Right ventricle myocardium superior (tissue), 1 donor: ENCODE data around the gene PTH2. TPM values are rescaled to one million over a fixed set of nuclear protein-coding genes. Genes with fewer than 3 reads are reported as not detected.
"Not testable (repeated sequence)": the region's sequence is repeated elsewhere in the genome, so short reads cannot be mapped to it uniquely, and the experiment has no call there.

Source experiments
- ATAC-seq: fragments of 200-7000 bp; cut with Tn5 transposase; one replicate; pipeline ENCODE4 v1.9.1; 2020; ENCODE audit warnings: mild to moderate bottlenecking; ENCODE audit not compliant: poor library complexity
- DNase-seq: peaks from one replicate; pipeline ENCODE4 v3.0.0-alpha.2; 2020
- intact Hi-C: fragments of 100-400 bp; cut with DNase I; formaldehyde crosslinking; loops from one replicate; pipeline ENCODE4 v1.11.2; 2022
- total RNA-seq: library from RNA; stranded (reverse); fragmentation: NEBNext Ultra II Directional; extraction: Animal tissue kit (Norgen Biotek cat#: 25700); gene quantifications from one replicate; pipeline ENCODE4 v1.2.1, GENCODE V29; 2021
- donor health status: DM: no; HTN: yes; CAD: no; lungs with severe emphysema.

The PTH2 gene
- total RNA-seq, 1 donor from 2014 or later: not detected

DNA sequence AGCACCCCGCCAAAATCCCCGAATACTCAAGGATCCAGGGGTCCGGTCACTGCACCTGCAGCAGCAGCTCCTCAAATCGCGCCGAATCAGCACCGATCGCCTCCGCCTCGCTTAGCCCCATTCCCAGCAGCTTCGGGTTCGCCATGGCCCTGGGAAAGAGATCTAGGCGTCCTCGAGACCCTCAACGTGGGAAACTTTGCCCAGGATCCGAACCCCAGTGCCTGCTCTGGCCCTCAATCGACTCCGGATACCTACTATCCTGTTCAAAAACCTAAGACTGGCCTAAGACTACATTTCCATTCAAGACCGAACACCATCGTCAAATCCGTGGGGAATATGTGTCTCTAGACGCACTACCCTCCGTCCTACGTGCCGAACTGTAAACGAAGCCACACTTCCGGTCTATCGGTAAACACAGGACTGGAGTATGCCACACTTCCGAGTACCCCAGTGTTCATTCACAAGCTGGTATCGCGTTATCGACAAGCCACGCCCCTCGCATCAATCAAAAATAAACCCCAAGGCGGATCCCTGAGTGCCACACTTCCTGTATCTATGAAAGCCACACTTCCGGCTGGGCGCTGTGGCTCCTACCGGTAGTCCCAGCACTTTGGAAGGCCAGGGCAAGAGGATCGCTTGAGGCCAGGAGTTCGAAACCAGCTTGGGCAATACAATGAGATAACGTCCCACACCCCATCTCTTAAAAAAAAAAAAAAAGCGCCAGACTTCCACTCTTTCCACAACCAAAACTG lies 28.4 kb upstream of the PTH2 start, which contains the start of gene PIH1D1:
Gene PIH1D1, minus strand, starts transcription at position 385 of the 752 bp plus-strand sequence. Its CDS starts 240 bp downstream, at position 145.
- peak; percentile 78 for ATAC-seq
- DNase-seq: peak; percentile 98
- intact Hi-C loops: no loop called here

DNA sequence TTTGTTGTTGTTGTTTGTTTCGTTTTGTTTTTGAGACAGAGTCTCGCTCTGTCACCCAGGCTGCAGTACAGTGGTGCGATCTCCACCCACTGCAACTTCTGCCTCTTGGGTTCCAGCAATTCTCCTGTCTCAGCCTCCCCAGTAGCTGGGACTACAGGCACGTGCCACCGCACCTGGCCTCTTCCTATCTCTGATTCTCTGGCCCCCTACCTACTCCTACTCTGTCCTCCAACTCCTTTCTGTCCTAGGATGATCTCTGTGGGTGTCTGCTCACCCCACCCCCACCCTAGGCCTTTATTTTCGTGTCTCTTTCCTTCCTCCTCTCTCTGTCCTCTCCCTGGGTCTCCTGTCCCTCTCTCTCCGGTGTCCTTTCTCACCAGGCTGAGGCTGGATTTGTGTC lies 27.2 kb upstream of the PTH2 start:
- intact Hi-C loops: no loop called here
- DNase-seq (no peak), ATAC-seq (no peak)

DNA sequence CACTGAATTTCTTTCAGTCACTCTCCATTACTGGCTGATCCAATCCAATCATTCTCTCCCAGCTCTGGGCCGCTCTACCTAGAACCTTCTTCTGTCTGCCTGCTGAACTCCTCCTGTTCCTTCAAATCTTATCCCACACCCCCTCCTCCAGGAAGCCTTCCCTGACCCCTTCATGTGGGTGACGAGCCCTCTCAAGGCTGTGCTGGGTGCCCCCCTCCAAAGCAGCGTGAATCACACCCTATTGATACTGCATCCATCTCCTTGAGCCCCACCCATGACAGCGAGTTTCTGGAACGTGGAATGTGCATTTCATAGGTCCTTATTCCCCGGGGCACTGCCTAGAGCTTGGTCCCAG lies 25.2 kb upstream of the PTH2 start:
- ATAC-seq (no peak), DNase-seq (no peak)
- intact Hi-C loops: no loop called here

- ATAC-seq (no peak), DNase-seq (peak; percentile 71)
- intact Hi-C loops: no loop called here
Observed at GRCh38 chr19:49447485-49448431, 24.5 kb upstream of the PTH2 start.

- ATAC-seq (no peak), DNase-seq (no peak)
- intact Hi-C loops: no loop called here
Observed at GRCh38 chr19:49445997-49446396, 22.8 kb upstream of the PTH2 start.

DNA sequence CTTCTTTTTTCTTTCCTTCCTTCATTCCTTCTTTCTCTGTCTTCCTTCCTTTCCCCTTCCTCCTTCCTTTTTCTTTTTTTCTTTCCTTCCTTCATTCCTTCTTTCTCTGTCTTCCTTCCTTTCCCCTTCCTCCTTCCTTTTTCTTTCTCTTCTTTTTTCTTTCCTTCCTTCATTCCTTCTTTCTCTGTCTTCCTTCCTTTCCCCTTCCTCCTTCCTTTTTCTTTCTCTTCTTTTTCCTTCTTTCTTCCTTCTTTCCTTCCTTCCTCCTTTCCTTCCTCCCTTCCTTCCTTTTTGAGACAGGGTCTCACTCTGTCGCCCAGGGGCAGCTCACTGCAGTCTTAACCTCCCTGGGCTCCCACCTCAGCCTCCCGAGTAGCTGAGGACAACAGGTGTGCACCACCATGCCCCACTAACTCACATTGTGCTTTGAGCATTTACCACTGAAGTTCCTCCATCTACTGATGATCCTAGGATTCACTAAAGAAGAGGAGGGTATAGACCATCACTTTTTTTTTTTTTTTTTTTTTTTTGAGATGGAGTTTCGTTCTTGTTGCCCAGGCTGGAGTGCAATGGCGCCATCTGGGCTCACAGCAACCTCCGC lies 21.0 kb upstream of the PTH2 start:
- ATAC-seq, DNase-seq: not testable (repeated sequence)
- intact Hi-C loops: loop anchor here (5.0 kb wide), 1 partner anchor 217 kb away; no protein-coding TSS in a partner anchor

GRCh38 chr19:49443366-49444099 lies 20.3 kb upstream of the PTH2 start:
- peak; percentile 91 for ATAC-seq
- DNase-seq: peak; percentile 97

GRCh38 chr19:49442771-49443365 lies 19.6 kb upstream of the PTH2 start:
- intact Hi-C loops: loop anchor here (2.0 to 5.0 kb wide), 2 partner anchors 50 to 216 kb away; no protein-coding TSS in a partner anchor
- DNase-seq: peak; percentile 97
- ATAC-seq: peak; percentile 82

More at GRCh38 chr19:49443366-49444099, 20.3 kb upstream of the PTH2 start:
- intact Hi-C loops: loop anchor here (2.0 to 5.0 kb wide), 2 partner anchors 51 to 216 kb away; no protein-coding TSS in a partner anchor

- peak; percentile 67 for DNase-seq
- peak; percentile 3 for ATAC-seq
- intact Hi-C loops: loop anchor here (2.0 to 5.0 kb wide), 2 partner anchors 50 to 215 kb away; no protein-coding TSS in a partner anchor
Observed at GRCh38 chr19:49442354-49442753, 19.1 kb upstream of the PTH2 start.

DNA sequence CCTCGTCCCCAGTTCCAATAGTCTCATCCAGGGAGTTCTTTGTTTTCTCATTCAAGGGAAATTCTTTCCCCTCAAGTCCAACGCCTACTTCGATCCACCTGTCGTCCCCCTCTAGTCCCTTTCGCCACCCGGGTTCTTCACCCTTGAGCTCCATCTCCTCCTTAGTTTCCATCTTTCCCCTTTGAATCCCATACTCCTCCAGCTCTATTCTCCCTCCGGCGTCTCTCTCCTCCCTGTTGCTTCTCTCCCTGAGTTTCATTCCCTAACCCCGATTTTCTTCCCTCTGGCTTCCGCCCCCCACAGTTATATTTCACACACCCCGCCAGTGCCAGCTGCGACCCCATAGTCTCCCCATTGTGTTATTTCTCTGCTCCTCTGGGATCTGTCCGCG lies 18.7 kb upstream of the PTH2 start:
- intact Hi-C loops: loop anchor here (2.0 to 5.0 kb wide), 2 partner anchors 49 to 215 kb away; no protein-coding TSS in a partner anchor
- DNase-seq: no peak
- ATAC-seq: no peak

DNA sequence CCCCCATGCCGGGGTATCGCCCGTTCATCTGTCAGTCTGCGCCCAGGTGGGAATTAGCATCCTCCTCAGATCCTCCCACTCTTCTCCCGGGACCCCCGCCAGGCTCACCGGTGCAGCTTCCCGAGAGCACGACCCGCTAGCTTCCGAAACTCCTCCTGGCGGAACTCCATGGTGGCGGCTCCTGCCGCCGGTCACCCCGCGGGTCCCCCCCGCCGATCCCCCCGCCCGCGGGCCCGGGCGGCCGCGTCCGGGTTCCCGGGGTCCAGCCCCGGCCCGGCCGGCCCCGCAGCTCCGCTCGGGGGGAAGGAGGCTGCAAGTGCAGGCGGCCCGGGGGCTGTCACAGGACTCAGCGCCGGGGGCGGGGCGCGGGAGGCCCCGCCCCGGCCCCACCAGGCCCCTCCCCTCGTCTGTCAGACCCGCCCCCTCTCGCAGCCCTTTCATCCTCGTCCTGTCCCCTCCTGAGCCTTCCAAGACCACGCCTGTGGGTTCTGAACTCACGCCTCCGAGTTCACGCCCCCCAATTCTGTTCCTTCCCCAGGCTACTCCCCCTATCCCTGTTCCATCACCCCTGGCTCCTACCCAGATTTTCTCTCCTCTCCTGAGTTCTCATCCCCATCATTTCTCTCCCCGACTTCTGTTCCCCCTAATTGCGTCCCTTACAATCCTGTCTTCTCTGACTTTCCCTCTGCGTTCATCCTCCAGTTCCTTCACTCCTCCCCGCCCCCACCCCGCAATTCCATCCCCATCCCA lies 18.1 kb upstream of the PTH2 start, which contains the start of gene SLC17A7:
Gene SLC17A7, minus strand, starts transcription at position 318 of the 750 bp plus-strand sequence. Its CDS starts 148 bp downstream, at position 170.
- intact Hi-C loops: loop anchor here (5.0 kb wide), 1 partner anchor 214 kb away; no protein-coding TSS in a partner anchor
- DNase-seq (peak; percentile 73), ATAC-seq (peak; percentile 8)

GRCh38 chr19:49440439-49441209 lies 17.4 kb upstream of the PTH2 start:
- intact Hi-C loops: loop anchor here (5.0 kb wide), 1 partner anchor 213 kb away; no protein-coding TSS in a partner anchor
- DNase-seq: no peak
- ATAC-seq: no peak

- intact Hi-C loops: loop anchor here (5.0 kb wide), 1 partner anchor 213 kb away; no protein-coding TSS in a partner anchor
- ATAC-seq (no peak), DNase-seq (no peak)
Observed at GRCh38 chr19:49439836-49440235, 16.6 kb upstream of the PTH2 start.

DNA sequence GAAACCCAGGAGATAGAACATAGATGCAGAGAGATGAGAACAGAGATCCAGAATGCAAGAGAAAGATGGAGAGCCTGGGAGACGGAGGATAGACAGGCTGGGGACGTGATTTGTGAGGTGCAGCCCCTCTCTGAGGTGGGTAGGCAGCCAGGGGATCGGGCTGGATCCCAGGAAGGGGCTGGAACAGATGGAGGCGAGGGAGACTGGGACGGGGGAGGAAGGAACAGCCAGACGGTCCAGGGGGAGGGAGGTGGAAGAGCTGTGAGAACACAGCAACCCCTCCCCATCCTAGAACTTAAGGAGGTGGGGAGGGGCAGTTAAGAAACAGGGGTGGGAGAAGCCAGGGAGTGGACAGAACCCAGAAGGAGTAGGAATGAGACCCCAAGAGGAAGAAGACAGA lies 15.0 kb upstream of the PTH2 start:
- ATAC-seq (no peak), DNase-seq (no peak)
- intact Hi-C loops: no loop called here

DNA sequence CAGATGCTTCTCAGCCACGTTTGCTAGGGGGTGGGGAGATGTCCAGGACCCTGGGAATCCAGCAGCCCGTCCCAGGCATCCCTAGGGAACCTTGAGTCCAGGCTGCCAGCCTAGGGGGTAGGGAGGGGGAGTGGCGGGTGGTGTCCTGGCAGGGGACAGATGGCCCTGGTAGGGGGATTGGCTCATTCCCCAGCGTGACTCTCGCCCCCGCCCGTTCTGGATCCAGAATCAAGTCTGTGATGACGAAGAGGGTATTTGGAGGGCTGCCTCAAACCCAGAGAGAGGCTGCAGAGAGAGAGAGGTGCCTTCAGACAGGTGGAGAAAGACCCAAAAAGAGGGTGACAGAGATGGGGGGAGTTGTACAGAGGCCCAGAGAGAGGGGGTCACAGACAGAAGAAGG lies 14.0 kb upstream of the PTH2 start:
- no peak for DNase-seq
- intact Hi-C loops: no loop called here
- no peak for ATAC-seq

DNA sequence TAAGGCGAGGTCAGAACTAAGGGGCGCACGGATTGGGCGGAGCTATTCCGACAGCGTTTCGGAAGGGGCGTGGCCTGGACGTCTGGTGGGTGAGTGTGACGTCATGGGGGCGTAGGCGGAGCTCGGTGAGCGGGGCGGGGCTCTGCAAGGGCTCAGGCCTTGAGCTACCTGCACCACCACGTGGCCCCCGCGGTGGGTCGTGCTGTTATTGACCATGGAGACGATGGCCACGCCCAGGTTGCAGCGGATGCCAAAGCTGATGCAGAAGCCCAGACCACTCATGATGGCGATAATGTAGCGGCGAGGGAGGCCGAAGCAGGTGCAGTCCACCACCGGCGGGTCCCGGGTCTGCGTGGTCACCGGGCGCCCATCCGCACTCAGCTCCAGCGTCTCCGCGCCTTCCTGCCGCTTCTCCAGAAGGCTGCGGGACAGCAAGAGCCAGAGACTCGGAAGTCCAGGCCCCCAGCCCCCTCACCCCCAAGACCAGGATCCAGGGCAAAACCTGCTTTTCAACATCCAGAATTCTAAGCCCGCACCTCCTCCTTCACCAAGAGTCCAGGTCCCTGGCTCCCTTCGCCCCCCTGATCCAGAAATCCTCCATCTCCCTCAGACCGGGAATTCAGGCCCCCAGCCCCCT lies 13.3 kb upstream of the PTH2 start:
- intact Hi-C loops: no loop called here
- ATAC-seq (no peak), DNase-seq (no peak)
